Panc1 (cell line): ENCODE measurements around the gene KRT73. TPM values are rescaled to one million over a fixed set of nuclear protein-coding genes. Genes with fewer than 3 reads are reported as not detected.

Experiments used
- ATAC-seq: fragments of 200-7000 bp; cut with Tn5 transposase; 2 replicates; pipeline ENCODE4 v1.9.1; 2020; ENCODE audit warnings: mild to moderate bottlenecking, moderate library complexity
- BruUV-seq: library from RNA; stranded (reverse); fragments of 400-500 nt; replicated peaks from 2 replicates; lab custom pipeline; 2021; lab: Mats Ljungman, UMichigan
- CTCF ChIA-PET: fragments of 300-600 bp; sonication (Branson Sonifier 250); formaldehyde crosslinking; loops from one replicate; lab custom pipeline; 2022; ENCODE audit warnings: antibody characterized with exemption; lab: Charles Lee
- POLR2A ChIA-PET: fragments of 300-600 bp; sonication (Branson Sonifier 250); formaldehyde crosslinking; loops from one replicate; lab custom pipeline; 2022; ENCODE audit warnings: antibody characterized with exemption; lab: Charles Lee
- DNase-seq: peaks from one replicate; pipeline ENCODE4 v3.0.0-alpha.2; 2010; ENCODE audit warnings: low read depth, low spot score
- H3K27ac ChIP-seq: 2 replicates; pipeline ENCODE4 v1.5.1; 2011; ENCODE audit warnings: mild to moderate bottlenecking, low read length, inconsistent platforms
- H3K27me3 ChIP-seq: fragments of 200-500 bp; sonication (Bioruptor generic); 2 replicates; pipeline ENCODE4 v1.6.0; 2014; ENCODE audit warnings: low read length, inconsistent platforms; ENCODE audit not compliant: control insufficient read depth, insufficient read depth
- H3K36me3 ChIP-seq: fragments of 200-500 bp; sonication (Bioruptor generic); 2 replicates; pipeline ENCODE4 v1.5.1; 2014; ENCODE audit warnings: inconsistent platforms, mild to moderate bottlenecking, low read length, moderate library complexity; ENCODE audit not compliant: control insufficient read depth, insufficient read depth
- H3K4me1 ChIP-seq: 2 replicates; pipeline ENCODE4 v1.5.1; 2011; ENCODE audit warnings: inconsistent platforms, mild to moderate bottlenecking, low read length, moderate library complexity; ENCODE audit not compliant: control insufficient read depth, insufficient read depth
- H3K4me3 ChIP-seq, 2 experiments: 2 replicates each; pipeline ENCODE4 v1.5.1; 2011 to 2012; ENCODE audit warnings: low read depth in 2 of 2, low read length in 2 of 2, mild to moderate bottlenecking in 2 of 2, inconsistent platforms in 1 of 2, moderate library complexity in 1 of 2
- H3K9me3 ChIP-seq: fragments of 200-500 bp; sonication (Bioruptor generic); 2 replicates; pipeline ENCODE4 v1.5.1; 2014; ENCODE audit warnings: low read depth, mild to moderate bottlenecking, inconsistent platforms, low read length, moderate library complexity; ENCODE audit not compliant: control insufficient read depth, insufficient read depth
- CTCF ChIP-seq: fragments of 450-650 bp; IDR thresholded peaks from 2 replicates; pipeline ENCODE4 v1.5.1; 2017; ENCODE audit warnings: mild to moderate bottlenecking
- POLR2AphosphoS5 ChIP-seq: IDR thresholded peaks from 2 replicates; pipeline ENCODE4 v1.6.1; 2012; ENCODE audit warnings: mild to moderate bottlenecking, low read depth, low read length, moderate library complexity
- REST ChIP-seq, 2 experiments: IDR thresholded peaks; 2 replicates each; pipeline ENCODE4 v1.6.1; 2011 to 2012; ENCODE audit warnings: low read depth in 2 of 2, control low read depth in 1 of 2, low read length in 1 of 2, mild to moderate bottlenecking in 1 of 2, moderate library complexity in 1 of 2; ENCODE audit not compliant: insufficient read depth in 1 of 2
- SIN3A ChIP-seq: IDR thresholded peaks from 2 replicates; pipeline ENCODE4 v1.6.1; 2012; ENCODE audit warnings: low read depth, mild to moderate bottlenecking, low read length, moderate library complexity, borderline replicate concordance; ENCODE audit not compliant: insufficient read depth
- TCF7L2 ChIP-seq: IDR thresholded peaks from 2 replicates; pipeline ENCODE4 v1.6.1; 2011; ENCODE audit warnings: mild to moderate bottlenecking, low read depth, low read length, inconsistent platforms
- in situ Hi-C: cut with HindIII; loops from 2 replicates; pipeline ENCODE4 v1.10.0; 2016; ENCODE audit warnings: low sequenced_read_pairs, low pct_unique_long_range_greater_than_20kb
- intact Hi-C: fragments of 100-400 bp; cut with micrococcal nuclease; formaldehyde crosslinking; loops from one replicate; pipeline ENCODE4 v1.10.0; 2022; ENCODE audit not compliant: unreplicated experiment
- total RNA-seq: library from RNA; stranded (reverse); gene quantifications from one replicate; pipeline ENCODE4 v1.2.1, GENCODE V29; 2021; ENCODE audit not compliant: unreplicated experiment

Gene KRT73
- total RNA-seq, 1 experiment from 2014 or later: not detected

GRCh38 chr12:52607314-52607713 is 11.0 kb downstream of the KRT73 start:
- no peak for DNase-seq
- Histone ChIP-seq H3K36me3 (no peaks in the 10 kb centered on the region), H3K9me3 (no peaks in the 10 kb centered on the region), H3K4me1 (no peaks in the 10 kb centered on the region), H3K27ac (no peak overlapping the region), H3K27me3 (peaks cover 8% of the 10 kb centered on the region), H3K4me3 (no peak overlapping the region)
- in situ Hi-C loops: no loop called here
- intact Hi-C loops: no loop called here
- TF ChIP-seq SIN3A (no peak), TCF7L2 (no peak), REST (IDR thresholded peaks at IDR 0.05; ENCODE audit: insufficient read depth in 1 of 2, low read depth in 2 of 2, low read length in 1 of 2) (no peak), POLR2AphosphoS5 (no peak), CTCF (no peak)
- no peak for ATAC-seq
- POLR2A ChIA-PET: no interaction called here
- no TSS peak for BruUV-seq
- CTCF ChIA-PET: no interaction called here

- intact Hi-C loops: no loop called here
- H3K27me3 ChIP-seq: peaks cover 4% of the 10 kb centered on the region
- no peak overlapping the region for H3K4me3 ChIP-seq
- no peak overlapping the region for H3K27ac ChIP-seq
- H3K9me3 ChIP-seq: no peaks in the 10 kb centered on the region
- CTCF ChIA-PET: no interaction called here
- DNase-seq (no peak), ATAC-seq (no peak)
- BruUV-seq: no TSS peak
- POLR2A ChIA-PET: no interaction called here
- TF ChIP-seq SIN3A (no peak), CTCF (no peak), POLR2AphosphoS5 (no peak), REST (IDR thresholded peaks at IDR 0.05; ENCODE audit: insufficient read depth in 1 of 2, low read depth in 2 of 2, low read length in 1 of 2) (no peak), TCF7L2 (no peak)
- in situ Hi-C loops: no loop called here
- no peaks in the 10 kb centered on the region for H3K36me3 ChIP-seq
- H3K4me1 ChIP-seq: no peaks in the 10 kb centered on the region
These were observed 11.7 kb downstream of the KRT73 start for GRCh38 chr12:52606581-52607218.
